NCI-H69 (cell line): Measurements from ENCODE around the gene EDEM1.
"Not testable (repeated sequence)": the region's sequence is repeated elsewhere in the genome, so short reads cannot be mapped to it uniquely, and the experiment has no call there.

Experiments used
- DNase-seq: peaks from one replicate; lab custom pipeline; 2025; lab: John Stamatoyannopoulos, UW

EDEM1 gene

GRCh38 chr3:5179036-5179435, 8.5 kb upstream of the EDEM1 start:
- DNase-seq = not testable (repeated sequence)

GRCh38 chr3:5181469-5182141, 5.9 kb upstream of the EDEM1 start:
- no peak for DNase-seq

DNA sequence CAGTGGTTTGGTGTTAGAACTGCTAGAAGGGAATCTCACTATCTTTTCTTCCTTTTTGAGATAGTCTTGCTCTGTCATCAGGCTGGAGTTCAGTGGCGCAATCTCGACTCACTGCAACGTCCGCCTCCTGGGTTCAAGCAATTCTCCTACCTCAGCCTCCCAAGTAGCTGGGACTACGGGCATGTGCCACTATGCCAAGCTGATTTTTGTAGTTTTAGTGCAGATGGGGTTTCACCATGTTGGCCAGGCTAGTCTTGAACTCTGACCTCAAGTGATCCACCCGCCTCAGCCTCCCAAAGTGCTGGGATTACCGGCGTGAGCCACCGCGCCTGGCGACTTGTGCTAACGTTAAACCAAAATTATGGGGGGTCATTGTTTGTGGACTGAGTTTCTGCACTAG, 3.8 kb upstream of the EDEM1 start:
- DNase-seq = not testable (repeated sequence)

- no peak for DNase-seq
These were observed 3.0 kb upstream of the EDEM1 start for GRCh38 chr3:5184499-5184898.

DNA sequence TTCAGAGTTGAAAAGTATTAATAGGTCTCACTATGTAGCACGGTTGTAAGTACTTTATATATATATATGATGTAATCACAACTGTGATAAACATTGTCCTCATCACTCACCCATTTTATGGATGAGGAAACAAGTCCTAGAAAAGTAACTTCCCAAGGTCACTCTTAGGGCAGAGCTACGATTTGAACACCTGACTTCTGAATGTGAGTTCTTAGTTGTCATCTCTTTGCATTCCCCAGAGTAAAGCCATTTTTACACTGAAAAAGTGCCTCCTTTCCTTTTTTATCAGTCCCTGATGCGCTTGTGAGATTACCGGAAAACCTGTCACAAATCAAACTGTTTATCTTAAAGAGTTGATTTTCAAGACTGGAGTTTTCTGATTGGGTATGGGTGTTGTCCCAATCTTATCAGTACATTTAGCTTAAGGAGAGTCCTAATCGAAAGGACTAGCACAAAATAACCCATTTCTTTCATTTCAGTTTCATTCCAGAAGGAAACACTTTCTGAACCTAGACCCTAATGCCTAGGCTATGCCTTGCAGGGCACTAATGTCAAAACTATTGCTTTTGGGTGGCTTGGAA, 2.3 kb upstream of the EDEM1 start:
- DNase-seq = no peak

DNA sequence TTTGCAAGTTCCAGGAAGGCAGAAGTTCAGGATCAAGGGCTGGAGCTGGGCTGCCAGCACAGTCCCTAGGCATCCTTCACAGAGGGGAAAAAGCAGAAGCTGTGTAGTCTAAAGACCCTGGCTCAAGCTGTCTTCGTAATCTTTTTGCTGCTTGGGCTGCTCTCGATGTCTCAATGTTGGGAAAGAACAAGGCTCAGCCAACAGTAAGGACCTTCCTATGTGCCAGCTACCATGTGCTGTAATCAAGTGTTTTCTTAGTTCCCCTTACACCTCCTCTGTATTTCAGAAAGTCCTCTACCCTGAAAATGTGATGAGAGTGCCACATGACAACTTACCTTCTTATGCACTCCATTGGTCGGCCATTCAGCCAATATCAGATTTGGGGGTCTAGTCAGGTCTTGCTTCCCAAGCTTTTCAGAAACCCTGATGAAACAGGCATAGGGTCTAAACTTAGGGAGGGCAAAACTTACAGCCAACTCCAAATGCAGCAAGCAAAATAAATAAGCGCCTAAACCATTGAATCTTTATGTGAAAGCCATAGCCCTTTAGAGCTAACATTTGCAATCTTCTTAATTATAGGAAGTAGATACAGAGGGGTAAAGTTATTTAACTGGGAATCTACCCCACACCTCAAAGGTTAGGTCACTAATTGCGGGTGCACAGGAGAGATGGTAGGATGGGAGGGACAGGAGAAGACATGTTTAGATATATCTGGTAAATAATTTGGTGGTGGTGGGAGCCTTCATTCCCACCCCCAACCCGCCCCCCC, 1.2 kb upstream of the EDEM1 start:
- DNase-seq = no peak

DNA sequence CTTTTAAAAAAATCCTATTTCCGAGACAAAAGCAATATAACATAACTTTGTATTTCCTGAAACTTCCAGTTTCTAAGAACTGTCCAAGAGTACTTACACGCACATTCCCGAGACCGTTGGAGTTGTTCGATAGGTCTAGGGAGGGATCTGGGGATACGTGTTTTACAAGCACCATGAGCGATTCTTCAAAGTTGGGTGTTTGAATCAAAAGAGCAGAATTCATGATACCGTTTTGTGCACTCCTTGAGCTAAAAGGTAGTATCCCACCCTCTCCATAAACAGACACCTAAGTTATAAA, 700 bp upstream of the EDEM1 start:
- DNase-seq = peak; percentile 30

- DNase-seq = peak; percentile 53
These were observed 462 bp downstream of the EDEM1 start for GRCh38 chr3:5187920-5188418.

GRCh38 chr3:5188419-5189221, 1.1 kb downstream of the EDEM1 start:
- peak; percentile 33 for DNase-seq

- no peak for DNase-seq
These were observed 2.8 kb downstream of the EDEM1 start for GRCh38 chr3:5190147-5190791.

DNA sequence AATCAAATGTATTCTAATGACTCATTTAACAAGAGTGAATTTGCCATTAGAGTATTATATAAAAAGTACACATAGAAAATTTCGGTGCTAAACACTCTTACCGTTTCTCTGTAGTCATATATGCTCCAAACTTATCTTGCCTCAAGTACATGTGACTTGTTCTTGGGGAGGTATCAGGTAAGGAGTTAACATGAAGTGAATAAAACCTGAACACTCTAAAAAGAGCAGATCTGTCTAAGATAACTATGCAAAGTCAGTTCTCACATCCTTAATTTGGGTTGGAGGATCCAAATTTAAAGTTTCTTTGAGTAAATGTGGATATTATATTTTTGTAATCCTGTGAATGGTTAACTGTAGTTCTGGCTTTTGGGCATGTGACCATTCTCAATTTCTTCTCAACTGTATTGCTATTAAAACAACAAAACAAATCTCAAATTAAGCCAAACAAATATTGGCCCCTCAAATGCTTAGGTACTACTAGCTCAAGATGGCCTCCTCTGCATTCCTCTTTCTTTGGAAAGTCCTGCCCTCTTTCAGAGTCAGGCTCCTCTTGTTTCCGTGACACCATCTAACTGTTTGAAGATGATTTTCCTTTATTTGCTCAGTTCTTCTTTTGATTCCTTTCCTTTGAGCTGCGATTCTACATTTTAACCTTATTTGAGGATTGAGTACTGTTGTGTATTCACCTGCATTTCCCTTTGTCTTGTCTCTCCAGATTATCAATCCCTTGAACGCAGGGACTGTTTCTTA, 4.2 kb downstream of the EDEM1 start:
- no peak for DNase-seq

- DNase-seq = no peak
These were observed 5.3 kb downstream of the EDEM1 start for GRCh38 chr3:5192571-5193365.

DNA sequence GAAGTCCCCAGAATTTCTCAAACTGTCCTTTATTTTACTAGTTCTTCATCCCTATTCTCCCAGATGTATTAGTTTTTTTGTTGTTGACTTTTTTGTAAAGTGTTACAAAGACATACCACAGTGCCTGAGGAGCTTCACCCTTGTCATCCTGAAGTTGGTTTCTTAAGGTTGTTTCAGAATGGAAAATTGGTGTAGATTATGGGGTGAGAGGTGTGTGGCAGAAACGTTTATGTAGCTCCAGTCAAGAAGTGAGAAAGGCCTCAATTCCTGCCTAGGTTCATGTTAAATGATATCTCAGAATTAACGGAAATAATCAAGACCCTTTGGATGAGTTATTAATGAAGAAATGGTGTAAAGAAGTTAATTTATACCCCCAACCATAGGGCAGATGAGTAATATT, 6.8 kb downstream of the EDEM1 start:
- DNase-seq = no peak

DNA sequence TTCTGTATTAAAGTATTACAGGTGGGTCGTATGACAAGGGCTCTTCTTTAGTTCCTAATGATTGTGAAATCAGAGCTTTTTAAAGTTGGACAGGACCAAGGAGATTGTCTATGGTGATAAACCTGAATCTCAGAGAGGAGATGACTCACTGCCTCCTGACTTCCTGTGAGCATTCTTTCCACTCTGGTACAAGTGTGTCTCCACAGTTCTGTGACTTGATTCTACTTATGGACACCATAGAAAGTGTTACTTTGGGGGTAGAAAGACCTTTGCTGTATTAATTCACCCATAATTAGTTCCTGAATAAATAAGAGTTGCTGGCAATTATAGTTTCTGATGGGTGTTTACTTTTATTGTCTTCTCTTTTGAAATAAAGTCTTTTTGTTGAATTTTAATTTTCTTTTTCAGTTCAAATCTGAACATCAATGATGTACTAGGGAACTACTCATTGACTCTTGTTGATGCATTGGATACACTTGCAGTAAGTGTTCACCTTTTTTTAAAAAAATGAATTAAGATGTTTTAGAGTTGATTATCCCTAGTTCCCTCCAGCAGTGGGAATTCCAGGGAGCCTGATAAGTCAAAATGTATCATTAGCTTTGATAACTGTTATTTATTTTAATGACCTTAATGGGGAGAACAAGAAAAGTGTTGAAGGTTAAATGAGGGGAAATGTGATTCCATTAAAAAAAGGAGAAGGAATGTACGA, 7.4 kb downstream of the EDEM1 start:
- peak; percentile 12 for DNase-seq

- no peak for DNase-seq
These were observed 8.1 kb downstream of the EDEM1 start for GRCh38 chr3:5195605-5196004.

- no peak for DNase-seq
These were observed 9.5 kb downstream of the EDEM1 start for GRCh38 chr3:5197022-5197421.

GRCh38 chr3:5197470-5198312, 10.2 kb downstream of the EDEM1 start:
- no peak for DNase-seq

- DNase-seq = no peak
These were observed 10.8 kb downstream of the EDEM1 start for GRCh38 chr3:5198313-5198677.
